Adrenal gland (tissue), 5 donors: ENCODE results near the gene SART3.

Source experiments
- CTCF ChIP-seq, 6 experiments: fragments of 450-650 bp in 4 of 6; fragments of 200-600 bp in 2 of 6; sonication (generic) in 1 of 6; IDR thresholded peaks; 1 replicate in 5 of 6; 2 replicates in 1 of 6; pipeline versions ENCODE4 v1.5.1 to v1.8.0; 2016 to 2021; ENCODE audit warnings: antibody characterized with exemption in 6 of 6, mild to moderate bottlenecking in 2 of 6, moderate library complexity in 1 of 6
- POLR2A ChIP-seq, 2 donors: fragments of 450-650 bp; IDR thresholded peaks; one replicate each; pipeline ENCODE4 v1.6.1; 2017; ENCODE audit warnings: antibody characterized with exemption in 2 of 2, mild to moderate bottlenecking in 2 of 2, moderate library complexity in 1 of 2
- donor health status: DM: no; HTN: no; CAD: no.

- TF ChIP-seq CTCF (IDR thresholded peaks at IDR 0.05) (no peak), POLR2A (IDR thresholded peaks at IDR 0.05) (no peak)
Observed at GRCh38 chr12:108567406-108568337, 6.7 kb upstream of the SART3 start.
